OCI-LY3 (cell line): Measurements from ENCODE around the gene WNT10A.

ENCODE experiments used
- EZH2phosphoT487 ChIP-seq: fragments of 200-600 bp; shearing (Covaris generic); IDR thresholded peaks from 2 replicates; pipeline ENCODE4 v1.6.1; 2018; ENCODE audit warnings: antibody characterized with exemption, mixed run types, low read depth
- TF ChIP-seq, protein P1 (sequence below): fragments of 200-600, 300-600 bp; sonication (generic); IDR thresholded peaks from 2 replicates; pipeline ENCODE4 v1.5.1; 2014; ENCODE audit warnings: antibody characterized with exemption, low read length, low read depth

DNA sequence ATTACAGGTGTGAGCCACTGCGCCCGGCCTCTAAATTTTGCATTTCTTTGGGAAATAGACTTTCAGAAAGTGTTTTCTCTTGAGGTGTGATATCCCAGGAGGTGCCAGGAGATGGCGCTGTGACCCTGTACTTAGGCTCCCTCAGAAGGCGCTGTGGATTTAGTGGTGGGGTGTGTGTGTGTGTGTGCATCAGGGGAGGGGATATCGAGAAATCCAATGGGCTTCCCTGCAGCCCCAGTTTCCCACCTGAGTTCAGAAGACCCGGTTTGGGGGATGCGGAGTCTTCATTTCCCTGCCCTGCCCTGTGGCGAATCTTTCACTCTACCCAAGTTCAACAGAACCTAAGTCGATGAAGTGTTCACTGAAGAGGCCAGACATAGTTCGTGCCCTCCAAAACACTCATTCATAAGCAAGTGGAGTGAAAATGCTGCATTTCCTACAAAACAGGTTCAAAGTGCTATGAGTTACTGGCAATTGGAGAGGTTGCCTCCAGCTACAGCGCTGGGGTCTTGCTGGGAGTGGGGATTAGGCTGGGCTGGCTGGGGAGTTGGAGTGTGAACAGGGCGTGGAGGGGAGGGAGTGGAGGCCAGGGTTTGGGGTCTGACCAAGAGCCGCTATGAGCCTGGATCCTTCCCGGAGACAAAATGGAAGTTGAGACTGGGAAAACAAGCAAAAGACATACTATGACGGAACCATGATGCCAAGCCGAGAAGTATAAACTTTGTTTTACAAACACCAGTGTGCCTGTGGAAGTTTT lies 27.6 kb upstream of the WNT10A start:
- TF ChIP-seq, protein P1, sequence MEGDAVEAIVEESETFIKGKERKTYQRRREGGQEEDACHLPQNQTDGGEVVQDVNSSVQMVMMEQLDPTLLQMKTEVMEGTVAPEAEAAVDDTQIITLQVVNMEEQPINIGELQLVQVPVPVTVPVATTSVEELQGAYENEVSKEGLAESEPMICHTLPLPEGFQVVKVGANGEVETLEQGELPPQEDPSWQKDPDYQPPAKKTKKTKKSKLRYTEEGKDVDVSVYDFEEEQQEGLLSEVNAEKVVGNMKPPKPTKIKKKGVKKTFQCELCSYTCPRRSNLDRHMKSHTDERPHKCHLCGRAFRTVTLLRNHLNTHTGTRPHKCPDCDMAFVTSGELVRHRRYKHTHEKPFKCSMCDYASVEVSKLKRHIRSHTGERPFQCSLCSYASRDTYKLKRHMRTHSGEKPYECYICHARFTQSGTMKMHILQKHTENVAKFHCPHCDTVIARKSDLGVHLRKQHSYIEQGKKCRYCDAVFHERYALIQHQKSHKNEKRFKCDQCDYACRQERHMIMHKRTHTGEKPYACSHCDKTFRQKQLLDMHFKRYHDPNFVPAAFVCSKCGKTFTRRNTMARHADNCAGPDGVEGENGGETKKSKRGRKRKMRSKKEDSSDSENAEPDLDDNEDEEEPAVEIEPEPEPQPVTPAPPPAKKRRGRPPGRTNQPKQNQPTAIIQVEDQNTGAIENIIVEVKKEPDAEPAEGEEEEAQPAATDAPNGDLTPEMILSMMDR, result peak; percentile 77
- no peak for TF ChIP-seq EZH2phosphoT487
